Body of pancreas (tissue), 4 donors: ENCODE results near the gene PTX4. TPM values are rescaled to one million over a fixed set of nuclear protein-coding genes. Genes with fewer than 3 reads are reported as not detected.
"Not testable (repeated sequence)": the region's sequence is repeated elsewhere in the genome, so short reads cannot be mapped to it uniquely, and the experiment has no call there.

ENCODE experiments used
- ATAC-seq: fragments of 150-250 bp; one replicate; pipeline ENCODE4 v1.9.1; 2016
- DNase-seq, 4 donors: peaks; one replicate each; pipeline ENCODE4 v3.0.0-alpha.2; 2019
- H3K27ac ChIP-seq, 4 donors: fragments of 200-600 bp; sonication (generic); 1 replicate in 3 of 4; 2 replicates in 1 of 4; pipeline versions ENCODE4 v1.5.1 to v1.6.1; 2016 to 2019; ENCODE audit warnings: mild to moderate bottlenecking in 1 of 4, mixed read lengths in 1 of 4, moderate library complexity in 1 of 4
- H3K27me3 ChIP-seq, 2 donors: fragments of 200-600 bp; sonication (generic); one replicate each; pipeline ENCODE4 v1.6.0; 2016; ENCODE audit warnings: mild to moderate bottlenecking in 1 of 2
- H3K36me3 ChIP-seq, 2 donors: fragments of 200-600 bp; sonication (generic); replicated peaks in 1 of 2; 2 replicates each; pipeline ENCODE4 v1.5.1; 2016; ENCODE audit warnings: low read depth in 2 of 2; ENCODE audit not compliant: insufficient read depth in 1 of 2
- H3K4me1 ChIP-seq: fragments of 200-600 bp; sonication (generic); one replicate; pipeline ENCODE4 v1.6.0; 2016
- H3K4me3 ChIP-seq, 2 donors: fragments of 200-600 bp; sonication (generic); 1 replicate in 1 of 2; 2 replicates in 1 of 2; pipeline ENCODE4 v1.5.1; 2016 to 2019
- H3K9me3 ChIP-seq, 3 donors: fragments of 200-600 bp; sonication (generic); 1 replicate in 2 of 3; 2 replicates in 1 of 3; pipeline ENCODE4 v1.5.1; 2016
- POLR2A ChIP-seq, 3 donors: fragments of 450-650 bp; IDR thresholded peaks; one replicate each; pipeline ENCODE4 v1.6.1; 2016; ENCODE audit warnings: antibody characterized with exemption in 3 of 3, mild to moderate bottlenecking in 2 of 3
- WGBS, 2 donors: methylation state at CpG; one replicate each; pipeline ENCODE4 v1.1.5; 2017; 5-methylcytosine and 5-hydroxymethylcytosine counted together
- intact Hi-C: fragments of 100-400 bp; cut with DNase I; formaldehyde crosslinking; loops from one replicate; pipeline ENCODE4 v1.15.1; 2023
- total RNA-seq, 2 donors: library from RNA; depleted of rRNA; stranded (reverse); fragments of >200 nt; gene quantifications; one replicate each; pipeline ENCODE4 v1.1.0, GENCODE V29; 2016
- TF ChIP-seq, protein P1 (sequence below), 7 experiments: fragments of 450-650 bp in 4 of 7; fragments of 200-600 bp in 3 of 7; sonication (generic) in 3 of 7; IDR thresholded peaks; one replicate each; pipeline ENCODE4 v1.5.1; 2016 to 2019; ENCODE audit warnings: antibody characterized with exemption in 7 of 7

The PTX4 gene
- total RNA-seq, 2 donors from 2014 or later = not detected

- WGBS, 2 donors = 77% methylated on average over 20 of the region's 24 CpGs; no CpG with 5 or more reads in 1 of the 2 donors
- ATAC-seq = no peak
- H3K27ac ChIP-seq = no peak overlapping the region
These were observed 46.0 kb downstream of the PTX4 start for GRCh38 chr16:1442697-1443096.

GRCh38 chr16:1441391-1441829 lies 47.3 kb downstream of the PTX4 start:
- no peak overlapping the region for H3K27ac ChIP-seq
- intact Hi-C loops = no loop called here
- ATAC-seq = no peak
- no peaks in the 10 kb centered on the region for H3K36me3 ChIP-seq
- DNase-seq = no peak
- TF ChIP-seq, protein P1, sequence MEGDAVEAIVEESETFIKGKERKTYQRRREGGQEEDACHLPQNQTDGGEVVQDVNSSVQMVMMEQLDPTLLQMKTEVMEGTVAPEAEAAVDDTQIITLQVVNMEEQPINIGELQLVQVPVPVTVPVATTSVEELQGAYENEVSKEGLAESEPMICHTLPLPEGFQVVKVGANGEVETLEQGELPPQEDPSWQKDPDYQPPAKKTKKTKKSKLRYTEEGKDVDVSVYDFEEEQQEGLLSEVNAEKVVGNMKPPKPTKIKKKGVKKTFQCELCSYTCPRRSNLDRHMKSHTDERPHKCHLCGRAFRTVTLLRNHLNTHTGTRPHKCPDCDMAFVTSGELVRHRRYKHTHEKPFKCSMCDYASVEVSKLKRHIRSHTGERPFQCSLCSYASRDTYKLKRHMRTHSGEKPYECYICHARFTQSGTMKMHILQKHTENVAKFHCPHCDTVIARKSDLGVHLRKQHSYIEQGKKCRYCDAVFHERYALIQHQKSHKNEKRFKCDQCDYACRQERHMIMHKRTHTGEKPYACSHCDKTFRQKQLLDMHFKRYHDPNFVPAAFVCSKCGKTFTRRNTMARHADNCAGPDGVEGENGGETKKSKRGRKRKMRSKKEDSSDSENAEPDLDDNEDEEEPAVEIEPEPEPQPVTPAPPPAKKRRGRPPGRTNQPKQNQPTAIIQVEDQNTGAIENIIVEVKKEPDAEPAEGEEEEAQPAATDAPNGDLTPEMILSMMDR (IDR thresholded peaks at IDR 0.05) = no peak
- TF ChIP-seq POLR2A (IDR thresholded peaks at IDR 0.05) = no peak
- H3K4me1 ChIP-seq = no peaks in the 10 kb centered on the region
- 62 to 71% methylated on average over 9 to 22 of the region's 22 CpGs for WGBS, 2 donors
- H3K27me3 ChIP-seq = no peaks in the 10 kb centered on the region
- H3K4me3 ChIP-seq = no peak overlapping the region
- H3K9me3 ChIP-seq = no peaks in the 10 kb centered on the region

More at GRCh38 chr16:1442697-1443096, 46.0 kb downstream of the PTX4 start:
- intact Hi-C loops = no loop called here
- no peak for TF ChIP-seq POLR2A (IDR thresholded peaks at IDR 0.05)
- TF ChIP-seq, protein P1 (IDR thresholded peaks at IDR 0.05) = no peak
- Histone ChIP-seq H3K9me3 (no peaks in the 10 kb centered on the region), H3K36me3 (no peaks in the 10 kb centered on the region), H3K4me3 (no peak overlapping the region), H3K27me3 (no peaks in the 10 kb centered on the region), H3K4me1 (no peaks in the 10 kb centered on the region)
- DNase-seq = no peak

GRCh38 chr16:1439699-1440074 lies 49.1 kb downstream of the PTX4 start:
- 86 to 89% methylated on average over 4 of the region's 4 CpGs for WGBS, 2 donors
- H3K27me3 ChIP-seq, H3K4me3 ChIP-seq, DNase-seq, H3K27ac ChIP-seq, H3K9me3 ChIP-seq, ATAC-seq, intact Hi-C loops, H3K36me3 ChIP-seq, H3K4me1 ChIP-seq: not testable (repeated sequence)

- ATAC-seq (no peak), DNase-seq (no peak)
- no peak overlapping the region for H3K4me3 ChIP-seq
- H3K36me3 ChIP-seq = no peaks in the 10 kb centered on the region
- TF ChIP-seq POLR2A (IDR thresholded peaks at IDR 0.05) = no peak
- TF ChIP-seq, protein P1 (IDR thresholded peaks at IDR 0.05) = no peak
- H3K27ac ChIP-seq = no peak overlapping the region
- no peaks in the 10 kb centered on the region for H3K4me1 ChIP-seq
- H3K9me3 ChIP-seq = no peaks in the 10 kb centered on the region
- no peaks in the 10 kb centered on the region for H3K27me3 ChIP-seq
- intact Hi-C loops = no loop called here
- 80 to 85% methylated on average over 8 to 24 of the region's 27 CpGs for WGBS, 2 donors
These were observed 49.6 kb downstream of the PTX4 start for GRCh38 chr16:1439058-1439698.

DNA sequence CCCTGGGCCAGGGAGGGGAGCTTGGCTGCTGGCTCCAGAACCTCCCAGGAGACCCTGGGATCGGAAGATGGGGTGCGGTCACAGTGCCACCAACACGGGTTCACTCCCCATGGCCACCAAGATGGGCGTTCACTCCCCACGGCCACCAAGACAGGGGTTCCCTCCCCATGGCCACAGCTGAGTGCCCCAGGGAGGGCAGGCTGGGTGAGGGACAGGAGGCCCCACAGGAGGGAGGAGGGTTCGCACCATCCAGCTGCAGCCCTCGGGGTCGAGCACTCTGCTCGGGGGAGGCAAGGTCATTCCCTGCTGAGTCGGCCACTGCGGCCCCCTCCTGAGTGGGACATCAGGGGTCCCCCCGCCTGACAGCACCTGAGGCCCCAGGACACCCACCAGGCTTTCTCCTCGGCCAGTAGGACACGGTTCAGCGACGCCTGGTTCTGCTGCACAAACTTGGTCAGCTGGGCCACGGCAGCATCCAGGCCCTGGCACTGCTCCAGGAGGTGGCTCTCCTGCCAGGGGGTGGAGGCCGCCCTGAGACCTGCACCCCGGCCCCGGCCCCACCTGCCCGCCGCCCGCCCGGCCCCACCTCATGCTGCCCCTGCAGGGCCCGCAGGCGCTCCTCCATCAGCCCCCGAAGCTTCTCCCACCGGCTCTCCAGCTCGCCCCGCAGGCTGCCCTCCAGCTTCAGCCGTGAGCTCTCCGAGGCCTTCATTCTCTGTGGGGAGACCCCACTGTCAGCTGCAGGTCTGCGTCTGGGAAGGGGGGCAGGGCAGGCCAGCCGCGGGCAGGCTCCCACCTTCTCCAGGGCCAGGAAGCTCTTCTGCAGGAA lies 50.3 kb downstream of the PTX4 start:
- no peak overlapping the region for H3K27ac ChIP-seq
- no peaks in the 10 kb centered on the region for H3K36me3 ChIP-seq
- WGBS, 2 donors = 72% methylated on average over 24 of the region's 35 CpGs; no CpG with 5 or more reads in 1 of the 2 donors
- H3K9me3 ChIP-seq = no peaks in the 10 kb centered on the region
- DNase-seq (no peak), ATAC-seq (no peak)
- no peaks in the 10 kb centered on the region for H3K4me1 ChIP-seq
- no peaks in the 10 kb centered on the region for H3K27me3 ChIP-seq
- no peak for TF ChIP-seq POLR2A (IDR thresholded peaks at IDR 0.05)
- TF ChIP-seq, protein P1 (IDR thresholded peaks at IDR 0.05) = no peak
- intact Hi-C loops = no loop called here
- no peak overlapping the region for H3K4me3 ChIP-seq
